ENCODE results near the gene JAM3.

JAM3 gene

GRCh38 chr11:134151083-134151747, 82.3 kb downstream of the JAM3 start:
- H3K27me3 ChIP-seq (ENCODE audit: control insufficient read depth in 5 of 5, insufficient read depth in 4 of 5, low read length in 5 of 5): no peaks in the 10 kb centered on the region
- no peaks in the 10 kb centered on the region for H3K4me1 ChIP-seq (ENCODE audit: control insufficient read depth in 5 of 5, insufficient read depth in 5 of 5, low read length in 5 of 5)
- H3K9ac ChIP-seq (ENCODE audit: low read length in 5 of 5): no peak overlapping the region
- peaks cover 0 to 66% (median 57%) of the 10 kb centered on the region in 5 donors for H3K36me3 ChIP-seq (ENCODE audit: control insufficient read depth in 5 of 5, insufficient read depth in 5 of 5, low read length in 5 of 5)
- no peak overlapping the region for H3K27ac ChIP-seq (ENCODE audit: low read depth, low read length)
- no peak overlapping the region for H3K4me3 ChIP-seq (ENCODE audit: low read depth in 1 of 5, low read length in 5 of 5)
- no peaks in the 10 kb centered on the region for H3K9me3 ChIP-seq (ENCODE audit: control insufficient read depth in 5 of 5, low read length in 5 of 5)

- peaks cover 5 to 77% (median 68%) of the 10 kb centered on the region in 5 donors for H3K36me3 ChIP-seq (ENCODE audit: control insufficient read depth in 5 of 5, insufficient read depth in 5 of 5, low read length in 5 of 5)
- no peaks in the 10 kb centered on the region for H3K4me1 ChIP-seq (ENCODE audit: control insufficient read depth in 5 of 5, insufficient read depth in 5 of 5, low read length in 5 of 5)
- no peak overlapping the region for H3K9ac ChIP-seq (ENCODE audit: low read length in 5 of 5)
- no peak overlapping the region for H3K4me3 ChIP-seq (ENCODE audit: low read depth in 1 of 5, low read length in 5 of 5)
- no peaks in the 10 kb centered on the region for H3K27me3 ChIP-seq (ENCODE audit: control insufficient read depth in 5 of 5, insufficient read depth in 4 of 5, low read length in 5 of 5)
- no peaks in the 10 kb centered on the region for H3K9me3 ChIP-seq (ENCODE audit: control insufficient read depth in 5 of 5, low read length in 5 of 5)
- H3K27ac ChIP-seq (ENCODE audit: low read depth, low read length): no peak overlapping the region
Observed at GRCh38 chr11:134152696-134153095, 83.8 kb downstream of the JAM3 start.

- Histone ChIP-seq H3K4me3 (ENCODE audit: low read depth in 1 of 5, low read length in 5 of 5) (no peak overlapping the region), H3K9me3 (ENCODE audit: control insufficient read depth in 5 of 5, low read length in 5 of 5) (no peaks in the 10 kb centered on the region), H3K9ac (ENCODE audit: low read length in 5 of 5) (no peak overlapping the region), H3K36me3 (ENCODE audit: control insufficient read depth in 5 of 5, insufficient read depth in 5 of 5, low read length in 5 of 5) (peaks cover 5 to 83% (median 74%) of the 10 kb centered on the region in 5 donors), H3K4me1 (ENCODE audit: control insufficient read depth in 5 of 5, insufficient read depth in 5 of 5, low read length in 5 of 5) (no peaks in the 10 kb centered on the region), H3K27me3 (ENCODE audit: control insufficient read depth in 5 of 5, insufficient read depth in 4 of 5, low read length in 5 of 5) (no peaks in the 10 kb centered on the region), H3K27ac (ENCODE audit: low read depth, low read length) (no peak overlapping the region)
Observed at GRCh38 chr11:134153147-134153905, 84.5 kb downstream of the JAM3 start.

- H3K4me3 ChIP-seq (ENCODE audit: low read depth in 1 of 5, low read length in 5 of 5): no peak overlapping the region
- H3K9me3 ChIP-seq (ENCODE audit: control insufficient read depth in 5 of 5, low read length in 5 of 5): no peaks in the 10 kb centered on the region
- H3K27ac ChIP-seq (ENCODE audit: low read depth, low read length): no peak overlapping the region
- no peaks in the 10 kb centered on the region for H3K27me3 ChIP-seq (ENCODE audit: control insufficient read depth in 5 of 5, insufficient read depth in 4 of 5, low read length in 5 of 5)
- no peaks in the 10 kb centered on the region for H3K4me1 ChIP-seq (ENCODE audit: control insufficient read depth in 5 of 5, insufficient read depth in 5 of 5, low read length in 5 of 5)
- H3K36me3 ChIP-seq (ENCODE audit: control insufficient read depth in 5 of 5, insufficient read depth in 5 of 5, low read length in 5 of 5): peaks cover 11 to 83% (median 73%) of the 10 kb centered on the region in 5 donors
- H3K9ac ChIP-seq (ENCODE audit: low read length in 5 of 5): no peak overlapping the region
Observed at GRCh38 chr11:134154441-134154840, 85.6 kb downstream of the JAM3 start.

GRCh38 chr11:134155456-134155855, 86.6 kb downstream of the JAM3 start:
- Histone ChIP-seq H3K4me1 (ENCODE audit: control insufficient read depth in 5 of 5, insufficient read depth in 5 of 5, low read length in 5 of 5) (no peaks in the 10 kb centered on the region), H3K27me3 (ENCODE audit: control insufficient read depth in 5 of 5, insufficient read depth in 4 of 5, low read length in 5 of 5) (no peaks in the 10 kb centered on the region), H3K4me3 (ENCODE audit: low read depth in 1 of 5, low read length in 5 of 5) (no peak overlapping the region), H3K9me3 (ENCODE audit: control insufficient read depth in 5 of 5, low read length in 5 of 5) (no peaks in the 10 kb centered on the region), H3K36me3 (ENCODE audit: control insufficient read depth in 5 of 5, insufficient read depth in 5 of 5, low read length in 5 of 5) (peaks cover 11 to 87% (median 74%) of the 10 kb centered on the region in 5 donors), H3K9ac (ENCODE audit: low read length in 5 of 5) (no peak overlapping the region), H3K27ac (ENCODE audit: low read depth, low read length) (no peak overlapping the region)

- H3K36me3 ChIP-seq (ENCODE audit: control insufficient read depth in 5 of 5, insufficient read depth in 5 of 5, low read length in 5 of 5): peaks cover 11 to 86% (median 73%) of the 10 kb centered on the region in 5 donors
- no peak overlapping the region for H3K27ac ChIP-seq (ENCODE audit: low read depth, low read length)
- no peak overlapping the region for H3K9ac ChIP-seq (ENCODE audit: low read length in 5 of 5)
- no peak overlapping the region for H3K4me3 ChIP-seq (ENCODE audit: low read depth in 1 of 5, low read length in 5 of 5)
- H3K27me3 ChIP-seq (ENCODE audit: control insufficient read depth in 5 of 5, insufficient read depth in 4 of 5, low read length in 5 of 5): no peaks in the 10 kb centered on the region
- H3K9me3 ChIP-seq (ENCODE audit: control insufficient read depth in 5 of 5, low read length in 5 of 5): no peaks in the 10 kb centered on the region
- no peaks in the 10 kb centered on the region for H3K4me1 ChIP-seq (ENCODE audit: control insufficient read depth in 5 of 5, insufficient read depth in 5 of 5, low read length in 5 of 5)
Observed at GRCh38 chr11:134155946-134156865, 87.3 kb downstream of the JAM3 start.

DNA sequence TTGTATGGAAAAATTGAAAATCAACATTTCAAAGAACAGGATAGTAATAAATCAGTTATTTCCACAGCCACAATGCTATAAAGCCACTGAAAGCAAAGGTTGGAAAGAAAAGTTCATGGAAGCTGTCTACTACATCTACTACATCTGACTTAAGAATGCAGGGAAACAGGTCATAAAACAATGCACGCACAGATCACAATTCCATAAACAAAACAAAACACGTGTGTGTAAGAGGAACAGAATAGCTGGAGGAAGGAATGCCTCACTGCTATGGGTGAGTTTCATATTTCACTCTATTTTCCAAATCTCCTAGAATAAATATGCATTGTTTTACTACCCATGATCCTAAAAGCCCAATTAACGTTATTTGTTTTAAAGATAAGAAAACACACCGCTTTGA, 88.6 kb downstream of the JAM3 start:
- no peak overlapping the region for H3K27ac ChIP-seq (ENCODE audit: low read depth, low read length)
- H3K36me3 ChIP-seq (ENCODE audit: control insufficient read depth in 5 of 5, insufficient read depth in 5 of 5, low read length in 5 of 5): peaks cover 16 to 85% (median 72%) of the 10 kb centered on the region in 5 donors
- no peaks in the 10 kb centered on the region for H3K27me3 ChIP-seq (ENCODE audit: control insufficient read depth in 5 of 5, insufficient read depth in 4 of 5, low read length in 5 of 5)

GRCh38 chr11:134158023-134158422, 89.2 kb downstream of the JAM3 start:
- Histone ChIP-seq H3K36me3 (ENCODE audit: control insufficient read depth in 5 of 5, insufficient read depth in 5 of 5, low read length in 5 of 5) (peaks cover 16 to 85% (median 72%) of the 10 kb centered on the region in 5 donors), H3K9ac (ENCODE audit: low read length in 5 of 5) (no peak overlapping the region), H3K4me3 (ENCODE audit: low read depth in 1 of 5, low read length in 5 of 5) (no peak overlapping the region), H3K27me3 (ENCODE audit: control insufficient read depth in 5 of 5, insufficient read depth in 4 of 5, low read length in 5 of 5) (no peaks in the 10 kb centered on the region), H3K4me1 (ENCODE audit: control insufficient read depth in 5 of 5, insufficient read depth in 5 of 5, low read length in 5 of 5) (no peaks in the 10 kb centered on the region), H3K27ac (ENCODE audit: low read depth, low read length) (no peak overlapping the region), H3K9me3 (ENCODE audit: control insufficient read depth in 5 of 5, low read length in 5 of 5) (no peaks in the 10 kb centered on the region)

More for the DNA sequence above, 88.6 kb downstream of the JAM3 start:
- H3K9ac ChIP-seq (ENCODE audit: low read length in 5 of 5): no peak overlapping the region
- no peaks in the 10 kb centered on the region for H3K9me3 ChIP-seq (ENCODE audit: control insufficient read depth in 5 of 5, low read length in 5 of 5)
- H3K4me1 ChIP-seq (ENCODE audit: control insufficient read depth in 5 of 5, insufficient read depth in 5 of 5, low read length in 5 of 5): no peaks in the 10 kb centered on the region
- H3K4me3 ChIP-seq (ENCODE audit: low read depth in 1 of 5, low read length in 5 of 5): no peak overlapping the region

DNA sequence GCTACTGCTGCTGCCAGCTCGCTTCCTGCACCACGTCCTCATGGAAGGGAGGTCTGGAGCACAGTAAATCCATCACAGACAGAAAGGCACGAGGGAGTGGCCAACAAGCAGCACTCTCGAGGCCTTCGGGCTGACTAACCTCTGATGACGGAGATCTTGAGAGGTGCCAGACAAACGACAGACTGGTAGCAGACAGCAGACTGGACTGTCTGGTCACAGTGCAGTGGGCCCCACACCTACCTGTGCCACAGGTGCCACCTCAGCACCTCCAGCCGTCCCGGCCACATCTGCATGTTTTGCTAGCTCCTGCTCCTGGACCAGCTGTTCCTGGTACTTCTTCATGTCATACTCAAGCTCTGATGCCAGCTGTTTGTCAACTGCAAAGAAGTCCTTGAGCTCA, 90.8 kb downstream of the JAM3 start:
- H3K9me3 ChIP-seq (ENCODE audit: control insufficient read depth in 5 of 5, low read length in 5 of 5): no peaks in the 10 kb centered on the region
- H3K4me3 ChIP-seq (ENCODE audit: low read depth in 1 of 5, low read length in 5 of 5): no peak overlapping the region
- no peak overlapping the region for H3K9ac ChIP-seq (ENCODE audit: low read length in 5 of 5)
- no peak overlapping the region for H3K27ac ChIP-seq (ENCODE audit: low read depth, low read length)
- no peaks in the 10 kb centered on the region for H3K4me1 ChIP-seq (ENCODE audit: control insufficient read depth in 5 of 5, insufficient read depth in 5 of 5, low read length in 5 of 5)
- peaks cover 16 to 79% (median 68%) of the 10 kb centered on the region in 5 donors for H3K36me3 ChIP-seq (ENCODE audit: control insufficient read depth in 5 of 5, insufficient read depth in 5 of 5, low read length in 5 of 5)
- H3K27me3 ChIP-seq (ENCODE audit: control insufficient read depth in 5 of 5, insufficient read depth in 4 of 5, low read length in 5 of 5): no peaks in the 10 kb centered on the region

All from subcutaneous abdominal adipose tissue (tissue), 5 donors.